DLD1 (cell line): ENCODE results near the gene POLG2.
"Not testable (repeated sequence)": the region's sequence is repeated elsewhere in the genome, so short reads cannot be mapped to it uniquely, and the experiment has no call there.

ENCODE experiments used
- in situ Hi-C: cut with HindIII; loops from 2 replicates; pipeline ENCODE4 v1.10.0; 2017; ENCODE audit warnings: low sequenced_read_pairs

POLG2 gene

DNA sequence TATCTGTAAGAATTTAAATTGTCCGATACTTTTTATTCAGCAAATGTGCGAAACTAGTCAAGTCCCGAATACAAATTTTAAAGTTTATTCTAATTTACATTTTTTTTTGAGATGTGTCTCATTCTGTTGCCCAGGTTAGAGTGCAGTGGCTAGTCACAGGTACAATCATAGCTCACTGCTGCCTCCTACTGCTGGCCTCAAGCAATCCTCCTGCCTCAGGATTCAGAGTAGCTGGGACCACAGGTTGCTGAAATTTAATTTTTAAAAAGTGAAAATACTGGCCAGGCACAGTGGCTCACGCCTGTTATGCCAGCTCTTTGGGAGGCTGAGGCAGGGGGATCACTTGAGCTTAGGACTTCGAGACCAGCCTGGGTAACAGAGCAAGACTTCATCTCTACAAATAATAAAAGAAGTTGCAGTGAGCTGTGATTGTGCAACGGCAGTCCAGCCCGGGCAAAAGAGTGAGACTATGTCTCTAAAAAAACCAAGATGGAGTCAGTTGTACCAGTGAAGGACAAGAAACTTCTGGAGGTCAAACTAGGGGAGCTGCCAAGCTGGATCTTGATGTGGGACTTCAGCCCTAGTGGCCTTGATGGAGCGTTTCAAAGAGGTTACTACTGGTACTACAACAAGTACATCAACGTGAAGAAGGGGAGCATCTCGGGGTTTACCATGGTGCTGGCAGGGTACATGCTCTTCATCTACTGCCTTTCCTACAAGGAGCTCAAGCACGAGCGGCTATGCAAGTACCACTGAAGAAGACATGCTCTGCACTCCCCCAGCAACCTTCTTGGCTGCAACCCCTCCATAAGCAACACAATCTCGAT lies 5.6 kb downstream of the POLG2 start:
- in situ Hi-C loops, result loop anchor here (10.0 kb wide), 1 partner anchor 186 kb away; no protein-coding TSS in a partner anchor

- in situ Hi-C loops, result no loop called here
These were observed 8.6 kb downstream of the POLG2 start for GRCh38 chr17:64488301-64488700.

- in situ Hi-C loops, result loop anchor here (5.0 kb wide), 1 partner anchor 157 kb away; no protein-coding TSS in a partner anchor
These were observed 12.5 kb downstream of the POLG2 start for GRCh38 chr17:64484380-64484779.

DNA sequence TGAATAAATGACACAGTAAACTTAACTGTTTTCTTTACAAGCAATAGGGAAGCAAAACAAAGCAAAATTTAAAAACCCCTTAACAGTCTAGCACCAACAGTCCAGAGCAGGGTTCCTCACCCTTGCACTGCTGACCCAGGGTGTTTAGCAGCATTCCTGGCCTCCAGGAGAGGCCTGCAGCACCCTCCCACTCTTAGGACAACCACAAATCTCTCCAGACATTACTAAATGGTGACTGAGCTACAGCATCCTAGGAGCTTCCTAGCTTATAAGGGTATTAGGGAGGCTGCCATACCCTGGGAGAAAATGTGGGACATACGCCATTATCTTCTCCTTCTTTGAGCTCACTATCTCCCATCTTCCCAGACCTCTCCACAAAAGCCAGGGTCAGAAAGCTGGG lies 15.9 kb downstream of the POLG2 start:
- in situ Hi-C loops, result loop anchor here (5.0 kb wide), 1 partner anchor 154 kb away; no protein-coding TSS in a partner anchor

GRCh38 chr17:64477849-64478248 lies 19.0 kb downstream of the POLG2 start:
- in situ Hi-C loops, result no loop called here

GRCh38 chr17:64472564-64472963 lies 24.3 kb downstream of the POLG2 start:
- in situ Hi-C loops, result no loop called here

DNA sequence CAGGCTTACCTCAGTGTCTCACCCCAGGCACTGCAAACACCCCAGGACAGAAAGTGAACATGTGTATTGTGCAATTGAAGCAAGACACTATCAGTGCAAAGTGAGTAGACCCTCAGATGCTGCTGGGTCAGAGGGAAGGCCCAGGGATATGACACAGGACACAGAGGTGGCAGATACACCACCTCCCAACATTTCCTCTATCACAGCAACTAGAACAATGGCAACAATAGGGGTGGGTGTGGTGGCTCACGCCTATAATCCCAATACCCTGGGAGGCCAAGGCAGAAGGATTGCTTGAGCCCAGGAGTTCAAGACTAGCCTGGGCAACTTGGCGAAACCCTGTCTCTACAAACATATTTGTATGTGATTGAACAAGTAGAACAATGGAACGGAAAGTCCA lies 25.4 kb downstream of the POLG2 start:
- in situ Hi-C loops, result no loop called here

GRCh38 chr17:64470625-64471024 lies 26.2 kb downstream of the POLG2 start:
- in situ Hi-C loops, result no loop called here

GRCh38 chr17:64466834-64467233 lies 30.0 kb downstream of the POLG2 start:
- in situ Hi-C loops, result not testable (repeated sequence)

DNA sequence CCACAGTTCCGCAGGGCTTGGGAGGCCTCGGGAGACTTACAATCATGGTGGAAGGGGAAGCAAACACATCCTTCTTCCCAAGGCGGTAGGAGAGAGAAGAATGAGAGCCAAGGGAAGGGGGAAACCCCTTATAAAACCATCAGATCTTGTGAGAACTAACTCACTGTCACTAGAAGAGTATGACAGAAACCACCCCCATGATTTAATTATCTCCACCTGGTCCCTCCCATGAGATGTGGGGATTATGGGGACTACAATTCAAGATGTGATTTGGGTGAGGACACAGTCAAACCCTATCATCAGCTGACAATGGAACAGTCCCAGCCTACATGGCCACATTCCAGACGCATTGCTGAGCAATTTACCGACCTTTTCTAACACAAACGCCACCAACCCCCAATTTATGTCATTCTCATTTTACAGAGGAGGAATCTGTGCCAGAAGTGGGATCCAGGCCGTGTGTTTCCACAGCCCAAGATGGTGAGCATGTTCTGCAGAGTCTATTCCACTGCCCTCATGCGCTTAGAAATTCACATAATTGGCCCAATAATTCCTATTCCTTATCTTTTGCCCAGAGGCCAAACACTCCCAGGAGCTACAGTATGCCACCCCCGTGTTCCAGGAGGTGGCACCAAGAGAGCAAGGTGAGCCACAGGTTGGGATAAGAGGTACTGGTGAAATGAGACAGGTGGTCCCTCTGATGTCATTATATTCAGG lies 30.7 kb downstream of the POLG2 start:
- in situ Hi-C loops, result no loop called here

- in situ Hi-C loops, result no loop called here
These were observed 35.1 kb downstream of the POLG2 start for GRCh38 chr17:64461788-64462187.

GRCh38 chr17:64460955-64461354 lies 35.9 kb downstream of the POLG2 start:
- in situ Hi-C loops, result no loop called here

DNA sequence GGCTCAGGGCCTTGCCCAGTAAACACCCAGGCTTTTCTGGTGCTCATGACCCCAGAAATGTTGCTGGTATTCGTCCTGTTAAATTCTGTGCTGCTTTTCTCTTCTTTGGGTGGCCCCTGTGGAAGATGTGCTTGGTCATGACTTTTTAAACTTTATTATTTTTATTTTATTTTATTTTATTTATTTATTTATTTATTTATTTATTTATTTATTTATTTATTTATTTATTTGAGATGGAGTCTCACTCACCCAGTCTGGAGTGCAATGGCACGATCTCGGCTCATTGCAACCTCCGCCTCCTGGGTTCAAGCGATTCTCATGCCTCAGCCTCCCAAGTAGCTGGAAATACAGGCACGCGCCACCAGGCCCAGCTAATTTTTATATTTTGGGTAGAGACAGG lies 37.0 kb downstream of the POLG2 start:
- in situ Hi-C loops, result not testable (repeated sequence)

GRCh38 chr17:64459284-64459747 lies 37.5 kb downstream of the POLG2 start:
- in situ Hi-C loops, result no loop called here

GRCh38 chr17:64458756-64459155 lies 38.1 kb downstream of the POLG2 start:
- in situ Hi-C loops, result no loop called here

- in situ Hi-C loops, result no loop called here
These were observed 39.7 kb downstream of the POLG2 start for GRCh38 chr17:64457156-64457555.

DNA sequence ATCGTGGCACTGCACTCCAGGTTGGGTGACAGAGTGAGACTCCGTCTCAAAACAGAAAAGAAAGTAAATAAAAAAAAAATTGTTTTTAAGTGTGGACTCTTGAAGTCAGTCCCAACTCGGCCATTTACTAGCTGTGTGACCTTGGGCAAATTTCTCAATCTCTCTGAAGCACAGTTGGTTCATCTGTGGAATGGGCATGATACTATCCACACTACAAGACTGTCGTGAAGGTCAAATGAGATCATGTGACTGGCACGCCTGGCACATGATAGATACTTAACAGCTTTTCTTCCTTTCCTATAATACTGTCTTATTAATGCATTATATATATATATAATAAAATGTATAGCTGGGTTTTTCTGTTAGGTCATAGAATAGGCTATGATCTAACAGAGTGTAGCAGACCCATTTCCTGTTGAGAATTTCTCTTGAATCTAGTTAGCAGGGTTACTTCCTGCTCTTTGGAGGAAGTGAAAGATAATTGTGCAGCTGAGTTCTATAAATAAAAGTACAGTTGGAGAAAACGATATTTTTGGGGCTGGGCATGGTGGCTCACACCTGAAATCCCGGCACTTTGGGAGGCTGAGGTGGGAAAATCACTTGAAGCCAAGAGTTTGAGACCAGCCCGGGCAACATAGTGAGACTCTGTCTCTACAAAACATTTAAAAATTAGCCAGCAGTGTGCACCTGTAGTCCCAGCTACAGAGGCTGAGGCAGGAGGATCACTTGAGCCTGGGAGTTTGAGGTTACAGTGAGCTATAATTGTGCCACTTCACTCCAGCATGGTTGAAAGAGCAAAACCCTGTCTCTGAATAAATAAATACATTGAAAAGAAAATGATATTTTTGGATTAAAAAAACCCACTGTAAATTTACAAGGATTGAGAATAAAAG lies 40.6 kb downstream of the POLG2 start:
- in situ Hi-C loops, result no loop called here

- in situ Hi-C loops, result no loop called here
These were observed 47.3 kb downstream of the POLG2 start for GRCh38 chr17:64449545-64449944.

DNA sequence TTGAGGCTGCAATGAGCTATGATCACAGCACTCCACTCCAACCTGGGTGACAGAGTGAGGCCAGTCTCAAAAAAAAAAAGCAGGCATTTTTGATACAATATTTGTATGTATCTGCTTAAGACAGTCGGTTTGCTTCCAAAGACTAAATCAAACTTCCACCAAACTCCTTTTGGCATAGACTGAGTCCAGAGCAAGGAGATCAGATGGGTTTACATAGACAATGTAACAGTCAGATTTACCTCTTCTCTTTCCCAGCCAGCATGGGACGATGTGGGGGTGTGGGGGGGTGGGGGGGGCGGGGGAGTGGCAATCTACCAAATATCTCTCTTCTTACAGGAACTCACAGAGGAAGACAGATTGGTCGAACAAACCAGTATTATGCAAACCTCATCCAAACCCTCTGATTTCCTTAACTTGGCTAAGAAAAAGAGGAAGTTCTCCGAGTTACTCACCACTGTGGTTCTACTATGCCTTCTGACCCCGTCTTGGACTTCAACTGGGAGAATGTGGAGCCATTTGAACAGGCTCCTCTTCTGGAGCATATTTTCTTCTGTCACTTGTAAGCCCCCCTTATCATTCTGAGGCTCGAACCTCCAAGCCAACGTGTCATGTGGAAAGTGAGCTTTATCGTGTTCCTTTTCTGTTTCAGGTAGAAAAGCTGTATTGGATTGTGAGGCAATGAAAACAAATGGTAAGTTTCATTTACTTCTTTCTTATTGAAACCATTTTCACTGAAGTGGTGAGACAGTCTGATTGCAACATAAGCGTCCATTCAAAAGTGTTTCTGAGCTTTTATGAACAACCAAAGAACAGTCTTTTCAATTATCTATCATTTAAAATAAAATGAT lies 48.0 kb downstream of the POLG2 start, which contains the start of gene MILR1:
Gene MILR1 (plus strand): TSS at position 451 of the 848 bp plus-strand sequence. CDS start 54 bp downstream, at position 505.
- in situ Hi-C loops, result no loop called here

DNA sequence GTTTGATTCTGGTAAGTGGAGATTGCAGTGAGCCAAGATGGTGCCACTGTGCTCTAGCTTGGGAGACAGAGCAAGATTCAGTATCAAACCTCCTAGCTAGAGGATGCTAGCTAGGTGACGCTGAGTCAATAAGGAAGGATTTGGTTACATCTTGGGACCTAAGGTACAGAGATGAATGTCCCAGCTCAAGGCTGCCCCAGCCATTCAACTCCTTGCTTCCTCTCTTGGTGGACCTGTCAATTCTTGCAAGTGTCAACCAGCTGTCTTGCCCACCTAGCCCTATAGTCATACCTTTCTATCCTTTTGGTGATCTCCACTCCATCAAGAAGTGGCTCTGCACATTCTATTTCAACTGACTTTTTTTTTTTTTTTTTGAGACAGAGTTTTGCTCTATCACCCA lies 49.3 kb downstream of the POLG2 start:
- in situ Hi-C loops, result no loop called here
